H1 (cell line): ENCODE results near the gene MRTFB.

ENCODE experiments used
- ATF3 ChIP-seq: IDR thresholded peaks from 2 replicates; pipeline ENCODE4 v1.6.1; 2011; ENCODE audit warnings: low read depth, mild to moderate bottlenecking, low read length; ENCODE audit not compliant: insufficient read depth
- KDM1A ChIP-seq: fragments of 200-600, 300-600 bp; sonication (generic); IDR thresholded peaks from 2 replicates; pipeline ENCODE4 v1.7.1; 2016; ENCODE audit warnings: mild to moderate bottlenecking, low read length, borderline replicate concordance
- POLR2A ChIP-seq, 2 experiments: IDR thresholded peaks; 1 replicate in 1 of 2; 2 replicates in 1 of 2; pipeline ENCODE4 v1.6.1; 2011; ENCODE audit warnings: low read depth in 2 of 2, low read length in 2 of 2, mild to moderate bottlenecking in 2 of 2; ENCODE audit errors: control extremely low read depth in 1 of 2
- SUZ12 ChIP-seq: fragments of 200-600 bp; sonication (generic); IDR thresholded peaks from 2 replicates; pipeline ENCODE4 v1.6.1; 2012; ENCODE audit warnings: mild to moderate bottlenecking, inconsistent platforms, low read length, moderate library complexity, mixed read lengths
- TAF1 ChIP-seq: IDR thresholded peaks from 2 replicates; pipeline ENCODE4 v1.6.1; 2011; ENCODE audit warnings: mild to moderate bottlenecking, low read depth, low read length
- TF ChIP-seq, protein P1 (sequence below), 3 experiments: IDR thresholded peaks; 1 replicate in 2 of 3; 2 replicates in 1 of 3; pipeline versions ENCODE4 v1.5.1 to v1.6.1; 2011; ENCODE audit warnings: low read length in 3 of 3, mild to moderate bottlenecking in 3 of 3, inconsistent platforms in 2 of 3, low read depth in 1 of 3, moderate library complexity in 1 of 3; ENCODE audit not compliant: insufficient read depth in 1 of 3; ENCODE audit errors: control extremely low read depth in 1 of 3

- no peak for TF ChIP-seq TAF1
- no peak for TF ChIP-seq ATF3
- TF ChIP-seq SUZ12 = no peak
- TF ChIP-seq, protein P1, sequence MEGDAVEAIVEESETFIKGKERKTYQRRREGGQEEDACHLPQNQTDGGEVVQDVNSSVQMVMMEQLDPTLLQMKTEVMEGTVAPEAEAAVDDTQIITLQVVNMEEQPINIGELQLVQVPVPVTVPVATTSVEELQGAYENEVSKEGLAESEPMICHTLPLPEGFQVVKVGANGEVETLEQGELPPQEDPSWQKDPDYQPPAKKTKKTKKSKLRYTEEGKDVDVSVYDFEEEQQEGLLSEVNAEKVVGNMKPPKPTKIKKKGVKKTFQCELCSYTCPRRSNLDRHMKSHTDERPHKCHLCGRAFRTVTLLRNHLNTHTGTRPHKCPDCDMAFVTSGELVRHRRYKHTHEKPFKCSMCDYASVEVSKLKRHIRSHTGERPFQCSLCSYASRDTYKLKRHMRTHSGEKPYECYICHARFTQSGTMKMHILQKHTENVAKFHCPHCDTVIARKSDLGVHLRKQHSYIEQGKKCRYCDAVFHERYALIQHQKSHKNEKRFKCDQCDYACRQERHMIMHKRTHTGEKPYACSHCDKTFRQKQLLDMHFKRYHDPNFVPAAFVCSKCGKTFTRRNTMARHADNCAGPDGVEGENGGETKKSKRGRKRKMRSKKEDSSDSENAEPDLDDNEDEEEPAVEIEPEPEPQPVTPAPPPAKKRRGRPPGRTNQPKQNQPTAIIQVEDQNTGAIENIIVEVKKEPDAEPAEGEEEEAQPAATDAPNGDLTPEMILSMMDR (IDR thresholded peaks at IDR 0.05; ENCODE audit: control extremely low read depth in 1 of 3, insufficient read depth in 1 of 3, low read depth in 1 of 3, low read length in 3 of 3) = no peak
- TF ChIP-seq POLR2A (IDR thresholded peaks at IDR 0.05; ENCODE audit: control extremely low read depth in 1 of 2, low read depth in 2 of 2, low read length in 2 of 2) = no peak
- no peak for TF ChIP-seq KDM1A
Observed at GRCh38 chr16:14042706-14043105, 28.4 kb upstream of the MRTFB start.
